Gastrocnemius medialis (tissue), 4 donors: ENCODE results near the gene MYO7A. TPM values are rescaled to one million over a fixed set of nuclear protein-coding genes. Genes with fewer than 3 reads are reported as not detected.

ENCODE experiments used
- ATAC-seq, 2 donors: fragments of 150-250 bp; one replicate each; pipeline ENCODE4 v1.9.1; 2016
- DNase-seq, 2 donors: peaks; one replicate each; pipeline ENCODE4 v3.0.0-alpha.2; 2019
- H3K27ac ChIP-seq, 4 donors: fragments of 200-600 bp; sonication (generic); 1 replicate in 1 of 4; 2 replicates in 3 of 4; pipeline ENCODE4 v1.5.1; 2016 to 2018; ENCODE audit warnings: mild to moderate bottlenecking in 2 of 4, moderate library complexity in 1 of 4
- H3K27me3 ChIP-seq, 3 donors: fragments of 200-600 bp; sonication (generic) in 2 of 3; 1 replicate in 1 of 3; 2 replicates in 2 of 3; pipeline versions ENCODE4 v1.5.1 to v1.6.0; 2016 to 2019; ENCODE audit warnings: mild to moderate bottlenecking in 1 of 3, moderate library complexity in 1 of 3
- H3K36me3 ChIP-seq, 2 donors: fragments of 200-600 bp; sonication (generic) in 1 of 2; one replicate each; pipeline ENCODE4 v1.5.1; 2017 to 2018
- H3K4me1 ChIP-seq, 2 donors: fragments of 200-600 bp; sonication (generic) in 1 of 2; one replicate each; pipeline ENCODE4 v1.5.1; 2016 to 2017; ENCODE audit warnings: mild to moderate bottlenecking in 2 of 2
- H3K4me3 ChIP-seq, 4 donors: fragments of 200-600 bp; sonication (generic) in 3 of 4; 1 replicate in 1 of 4; 2 replicates in 3 of 4; pipeline ENCODE4 v1.5.1; 2016 to 2019; ENCODE audit warnings: mild to moderate bottlenecking in 2 of 4
- H3K9me3 ChIP-seq, 3 donors: fragments of 200-600 bp; sonication (generic) in 2 of 3; 1 replicate in 1 of 3; 2 replicates in 2 of 3; pipeline ENCODE4 v1.5.1; 2016 to 2019
- POLR2A ChIP-seq, 2 donors: fragments of 450-650 bp; IDR thresholded peaks; one replicate each; pipeline ENCODE4 v1.6.1; 2017; ENCODE audit warnings: antibody characterized with exemption in 2 of 2, mild to moderate bottlenecking in 2 of 2, moderate library complexity in 2 of 2
- in situ Hi-C, 4 donors: fragments of 200-750 bp; cut with MboI; loops; one replicate each; pipeline versions ENCODE4 v1.15.0 to v1.8.0; 2017; ENCODE audit warnings: low sequenced_read_pairs in 4 of 4
- intact Hi-C: fragments of 100-400 bp; cut with DNase I; formaldehyde crosslinking; loops from one replicate; pipeline ENCODE4 v1.15.1; 2023; ENCODE audit warnings: low total_unique reads
- total RNA-seq, 4 donors: library from RNA; depleted of rRNA; stranded (reverse); fragments of >200 nt; gene quantifications; one replicate each; pipeline versions ENCODE4 v1.1.0 to v1.2.3, GENCODE V29; 2016
- TF ChIP-seq, protein P1 (sequence below), 5 experiments: fragments of 450-650 bp in 3 of 5; fragments of 200-600 bp in 2 of 5; sonication (generic) in 2 of 5; IDR thresholded peaks in 4 of 5; conservative IDR thresholded peaks in 1 of 5; 1 replicate in 4 of 5; 2 replicates in 1 of 5; pipeline ENCODE4 v1.5.1; 2016 to 2019; ENCODE audit warnings: antibody characterized with exemption in 5 of 5, mild to moderate bottlenecking in 3 of 5, moderate library complexity in 3 of 5

MYO7A gene
- total RNA-seq, 4 donors from 2014 or later, result 1.6 to 3.5 (median 2.1) TPM

GRCh38 chr11:77200351-77201268 is 72.6 kb downstream of the MYO7A start:
- Histone ChIP-seq H3K9me3 (no peaks in the 10 kb centered on the region), H3K4me3 (no peak overlapping the region), H3K4me1 (no peaks in the 10 kb centered on the region), H3K27me3 (no peaks in the 10 kb centered on the region), H3K27ac (no peak overlapping the region), H3K36me3 (no peaks in the 10 kb centered on the region)
- in situ Hi-C loops (no loop called here), intact Hi-C loops (no loop called here)
- ATAC-seq, result no peak
- no peak for TF ChIP-seq POLR2A (IDR thresholded peaks at IDR 0.05)
- TF ChIP-seq, protein P1, sequence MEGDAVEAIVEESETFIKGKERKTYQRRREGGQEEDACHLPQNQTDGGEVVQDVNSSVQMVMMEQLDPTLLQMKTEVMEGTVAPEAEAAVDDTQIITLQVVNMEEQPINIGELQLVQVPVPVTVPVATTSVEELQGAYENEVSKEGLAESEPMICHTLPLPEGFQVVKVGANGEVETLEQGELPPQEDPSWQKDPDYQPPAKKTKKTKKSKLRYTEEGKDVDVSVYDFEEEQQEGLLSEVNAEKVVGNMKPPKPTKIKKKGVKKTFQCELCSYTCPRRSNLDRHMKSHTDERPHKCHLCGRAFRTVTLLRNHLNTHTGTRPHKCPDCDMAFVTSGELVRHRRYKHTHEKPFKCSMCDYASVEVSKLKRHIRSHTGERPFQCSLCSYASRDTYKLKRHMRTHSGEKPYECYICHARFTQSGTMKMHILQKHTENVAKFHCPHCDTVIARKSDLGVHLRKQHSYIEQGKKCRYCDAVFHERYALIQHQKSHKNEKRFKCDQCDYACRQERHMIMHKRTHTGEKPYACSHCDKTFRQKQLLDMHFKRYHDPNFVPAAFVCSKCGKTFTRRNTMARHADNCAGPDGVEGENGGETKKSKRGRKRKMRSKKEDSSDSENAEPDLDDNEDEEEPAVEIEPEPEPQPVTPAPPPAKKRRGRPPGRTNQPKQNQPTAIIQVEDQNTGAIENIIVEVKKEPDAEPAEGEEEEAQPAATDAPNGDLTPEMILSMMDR (IDR thresholded peaks at IDR 0.05 in 4 of 5, conservative IDR thresholded peaks at IDR 0.05 in 1 of 5), result no peak
- DNase-seq, result peak in 1 of 2 donors; percentile 2

- H3K4me3 ChIP-seq, result no peak overlapping the region
- DNase-seq (peak in 1 of 2 donors; percentile 8), ATAC-seq (no peak)
- in situ Hi-C loops, result no loop called here
- no peaks in the 10 kb centered on the region for H3K27me3 ChIP-seq
- TF ChIP-seq, protein P1 (IDR thresholded peaks at IDR 0.05 in 4 of 5, conservative IDR thresholded peaks at IDR 0.05 in 1 of 5), result no peak
- no peak for TF ChIP-seq POLR2A (IDR thresholded peaks at IDR 0.05)
- H3K36me3 ChIP-seq, result no peaks in the 10 kb centered on the region
- no peaks in the 10 kb centered on the region for H3K9me3 ChIP-seq
- no peak overlapping the region for H3K27ac ChIP-seq
- intact Hi-C loops, result no loop called here
- H3K4me1 ChIP-seq, result no peaks in the 10 kb centered on the region
Measured at GRCh38 chr11:77201370-77201769, 73.3 kb downstream of the MYO7A start.

DNA sequence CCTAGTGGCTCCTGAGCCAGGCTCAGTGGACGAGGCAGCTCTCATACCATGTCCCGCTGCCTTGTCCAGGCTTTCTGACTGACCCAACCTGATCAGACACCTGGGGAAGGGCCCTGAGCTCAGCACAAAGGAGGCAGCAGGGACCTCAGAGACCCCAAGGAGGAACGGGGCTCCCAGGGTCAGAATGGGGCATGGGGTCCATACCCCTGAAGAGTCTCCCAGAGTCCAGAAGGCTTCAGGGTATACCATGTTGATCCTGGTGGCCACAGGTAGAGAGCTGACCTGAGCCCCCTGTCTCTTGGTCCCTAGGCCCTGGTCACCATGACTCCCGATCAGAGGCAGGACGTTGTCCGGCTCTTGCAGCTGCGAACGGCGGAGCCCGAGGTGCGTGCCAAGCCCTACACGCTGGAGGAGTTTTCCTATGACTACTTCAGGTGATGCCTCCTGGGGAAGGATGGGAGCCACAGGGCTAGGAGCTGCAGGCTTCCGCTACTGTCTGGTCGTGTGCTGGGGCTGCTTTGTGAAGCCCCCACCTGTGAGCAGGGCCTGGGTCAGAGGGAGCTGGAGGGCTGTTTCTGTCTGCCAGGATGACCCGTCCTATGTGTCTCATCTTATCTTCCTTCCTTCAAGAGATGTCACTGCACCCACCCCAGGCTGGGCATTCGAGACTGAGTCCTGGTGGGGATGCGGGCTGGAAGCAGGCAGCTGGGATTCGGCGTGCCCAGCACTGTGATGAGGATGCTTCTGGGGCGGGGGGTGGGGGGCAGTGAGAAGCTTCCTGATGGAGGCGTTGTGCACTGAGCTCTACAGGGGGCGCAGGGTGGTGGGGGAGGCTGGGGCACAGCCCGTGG is 74.2 kb downstream of the MYO7A start:
- ATAC-seq (no peak), DNase-seq (no peak)
- Histone ChIP-seq H3K36me3 (no peaks in the 10 kb centered on the region), H3K27ac (no peak overlapping the region), H3K4me3 (no peak overlapping the region), H3K27me3 (no peaks in the 10 kb centered on the region), H3K9me3 (no peaks in the 10 kb centered on the region), H3K4me1 (no peaks in the 10 kb centered on the region)
- no peak for TF ChIP-seq POLR2A (IDR thresholded peaks at IDR 0.05)
- TF ChIP-seq, protein P1 (IDR thresholded peaks at IDR 0.05 in 4 of 5, conservative IDR thresholded peaks at IDR 0.05 in 1 of 5), result no peak
- in situ Hi-C loops (no loop called here), intact Hi-C loops (no loop called here)

GRCh38 chr11:77202941-77203900 is 75.2 kb downstream of the MYO7A start:
- Histone ChIP-seq H3K27me3 (no peaks in the 10 kb centered on the region), H3K27ac (no peak overlapping the region), H3K4me1 (no peaks in the 10 kb centered on the region), H3K36me3 (no peaks in the 10 kb centered on the region), H3K4me3 (no peak overlapping the region), H3K9me3 (no peaks in the 10 kb centered on the region)
- intact Hi-C loops, result no loop called here
- ATAC-seq, result no peak
- DNase-seq, result no peak
- in situ Hi-C loops, result no loop called here
- TF ChIP-seq, protein P1 (IDR thresholded peaks at IDR 0.05 in 4 of 5, conservative IDR thresholded peaks at IDR 0.05 in 1 of 5), result no peak
- no peak for TF ChIP-seq POLR2A (IDR thresholded peaks at IDR 0.05)
